OCI-LY7 (cell line): Measurements from ENCODE around the gene PRH2.

Experiments used
- CTCF ChIP-seq: fragments of 200-600 bp; sonication (generic); conservative IDR thresholded peaks from 2 replicates; pipeline ENCODE4 v1.5.1; 2014; ENCODE audit warnings: mild to moderate bottlenecking, antibody characterized with exemption, low read length, moderate library complexity, mixed read lengths
- EZH2phosphoT487 ChIP-seq: fragments of 200-600 bp; sonication (generic); IDR thresholded peaks from 2 replicates; pipeline ENCODE4 v1.6.1; 2018; ENCODE audit warnings: low read depth, borderline replicate concordance, mild to moderate bottlenecking, mixed run types, antibody characterized with exemption, low read length, moderate library complexity, mixed read lengths

DNA sequence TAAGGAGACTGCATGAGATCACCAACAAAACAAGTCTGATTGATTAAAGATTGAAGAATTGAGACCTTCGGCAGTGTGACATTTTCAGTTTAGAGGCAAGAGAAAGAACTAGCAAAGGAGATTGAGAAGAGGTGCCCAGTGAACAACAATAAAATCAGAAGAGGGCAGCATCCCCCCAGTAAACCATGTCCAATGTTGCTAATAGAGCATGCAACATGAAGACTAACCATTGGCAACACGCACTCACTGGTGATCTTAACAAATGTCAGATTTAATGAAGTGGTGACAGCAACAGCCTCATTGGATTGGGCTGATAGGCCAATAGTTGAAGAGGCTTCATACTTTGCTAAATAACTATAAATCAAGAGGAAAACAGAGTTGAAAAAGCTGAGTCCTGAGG, 30.8 kb downstream of the PRH2 start:
- no peak for TF ChIP-seq CTCF
- TF ChIP-seq EZH2phosphoT487 = no peak
